ENCODE results near the gene ATG13.

Gene ATG13

DNA sequence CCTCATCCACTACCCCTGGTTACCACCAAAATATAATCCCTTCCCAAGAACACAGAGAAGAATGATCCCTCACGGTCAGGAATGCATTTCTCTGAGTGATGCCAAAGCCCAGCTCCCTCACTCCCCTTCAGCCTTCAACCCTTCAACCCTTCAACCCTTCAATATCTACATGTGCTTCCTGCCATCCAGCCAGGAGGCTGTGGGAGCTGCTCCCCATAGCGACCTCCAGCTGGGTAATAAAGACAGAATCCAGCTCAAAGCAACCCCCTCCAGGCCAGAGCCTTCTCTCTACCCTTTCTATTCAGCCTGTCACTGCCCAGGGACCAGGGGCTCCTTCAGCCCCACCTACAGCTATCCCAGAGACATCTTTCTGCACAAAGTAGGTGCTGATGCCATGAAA, 80.4 kb downstream of the ATG13 start:
- H3K9ac ChIP-seq (ENCODE audit: low read length): no peak overlapping the region
- WGBS (ENCODE audit: extremely low coverage, insufficient coverage, low lambda C conversion rate): no CpG with 5 or more reads among the region's 2 CpGs
- H3K18ac ChIP-seq (ENCODE audit: low read length): no peak overlapping the region
- H3K27me3 ChIP-seq (ENCODE audit: insufficient read depth, low read length, poor library complexity): no peaks in the 10 kb centered on the region
- no peak overlapping the region for H3K56ac ChIP-seq (ENCODE audit: low read length)
- no peak overlapping the region for H3K4me2 ChIP-seq (ENCODE audit: low read length)
- no peak overlapping the region for H3K27ac ChIP-seq (ENCODE audit: low read depth, low read length)
- no peak for DNase-seq
- H2AK5ac ChIP-seq (ENCODE audit: low read length): no peak overlapping the region
- no peak overlapping the region for H3K4me3 ChIP-seq (ENCODE audit: low read length)
- no peak overlapping the region for H2BK15ac ChIP-seq (replicated peaks; ENCODE audit: low read depth)
- H3K79me2 ChIP-seq (ENCODE audit: control insufficient read depth, insufficient read depth, low read length): peaks cover 13% of the 10 kb centered on the region
- H3K4ac ChIP-seq (ENCODE audit: low read depth, low read length): no peak overlapping the region
- H2BK5ac ChIP-seq (ENCODE audit: low read length): no peak overlapping the region
- no peak overlapping the region for H4K8ac ChIP-seq (ENCODE audit: low read depth, low read length)
- peaks cover 2% of the 10 kb centered on the region for H3K4me1 ChIP-seq (ENCODE audit: control insufficient read depth, low read depth, low read length)
- peaks cover 11% of the 10 kb centered on the region for H3K79me1 ChIP-seq (ENCODE audit: low read length)
- no peak overlapping the region for H3K23ac ChIP-seq (ENCODE audit: low read length)
- no peak overlapping the region for H2BK120ac ChIP-seq (ENCODE audit: low read depth, low read length)
- peaks cover 5% of the 10 kb centered on the region for H3K36me3 ChIP-seq (ENCODE audit: control insufficient read depth, insufficient read depth, low read length)
- H4K5ac ChIP-seq (ENCODE audit: low read length): no peak overlapping the region

DNA sequence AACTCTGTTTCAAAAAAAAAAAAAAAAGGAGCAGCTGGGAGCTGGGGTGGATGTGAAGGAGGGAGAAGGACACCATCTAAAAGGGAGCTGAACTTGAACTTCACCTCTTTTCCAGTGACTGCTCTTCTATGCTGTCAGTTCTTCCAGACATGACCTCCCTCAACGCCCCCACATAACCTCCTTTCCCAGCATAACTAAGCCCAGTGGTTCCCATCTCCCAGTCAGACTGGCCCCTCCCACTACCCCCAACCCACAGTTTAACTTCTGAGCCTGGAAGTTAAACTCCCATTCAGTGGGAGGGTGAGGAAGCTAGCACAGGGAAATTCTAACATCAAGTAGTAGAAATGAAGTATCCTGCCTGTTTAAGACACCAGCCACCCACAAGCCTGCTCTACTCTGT, 81.2 kb downstream of the ATG13 start:
- peaks cover 8% of the 10 kb centered on the region for H3K36me3 ChIP-seq (ENCODE audit: control insufficient read depth, insufficient read depth, low read length)
- no CpG with 5 or more reads among the region's 1 CpG for WGBS (ENCODE audit: extremely low coverage, insufficient coverage, low lambda C conversion rate)
- H2BK120ac ChIP-seq (ENCODE audit: low read depth, low read length): no peak overlapping the region
- no peak overlapping the region for H4K8ac ChIP-seq (ENCODE audit: low read depth, low read length)
- H3K27ac ChIP-seq (ENCODE audit: low read depth, low read length): no peak overlapping the region
- H2BK5ac ChIP-seq (ENCODE audit: low read length): no peak overlapping the region
- no peak overlapping the region for H4K5ac ChIP-seq (ENCODE audit: low read length)
- H3K79me1 ChIP-seq (ENCODE audit: low read length): peaks cover 15% of the 10 kb centered on the region
- peaks cover 16% of the 10 kb centered on the region for H3K79me2 ChIP-seq (ENCODE audit: control insufficient read depth, insufficient read depth, low read length)
- H3K4me1 ChIP-seq (ENCODE audit: control insufficient read depth, low read depth, low read length): peaks cover 2% of the 10 kb centered on the region
- no peak overlapping the region for H3K56ac ChIP-seq (ENCODE audit: low read length)
- no peaks in the 10 kb centered on the region for H3K27me3 ChIP-seq (ENCODE audit: insufficient read depth, low read length, poor library complexity)
- no peak overlapping the region for H2BK15ac ChIP-seq (replicated peaks; ENCODE audit: low read depth)
- no peak overlapping the region for H3K4me3 ChIP-seq (ENCODE audit: low read length)
- H3K4ac ChIP-seq (ENCODE audit: low read depth, low read length): no peak overlapping the region
- H3K9ac ChIP-seq (ENCODE audit: low read length): no peak overlapping the region
- DNase-seq: no peak
- H3K18ac ChIP-seq (ENCODE audit: low read length): no peak overlapping the region
- no peak overlapping the region for H2AK5ac ChIP-seq (ENCODE audit: low read length)
- no peak overlapping the region for H3K23ac ChIP-seq (ENCODE audit: low read length)
- no peak overlapping the region for H3K4me2 ChIP-seq (ENCODE audit: low read length)

DNA sequence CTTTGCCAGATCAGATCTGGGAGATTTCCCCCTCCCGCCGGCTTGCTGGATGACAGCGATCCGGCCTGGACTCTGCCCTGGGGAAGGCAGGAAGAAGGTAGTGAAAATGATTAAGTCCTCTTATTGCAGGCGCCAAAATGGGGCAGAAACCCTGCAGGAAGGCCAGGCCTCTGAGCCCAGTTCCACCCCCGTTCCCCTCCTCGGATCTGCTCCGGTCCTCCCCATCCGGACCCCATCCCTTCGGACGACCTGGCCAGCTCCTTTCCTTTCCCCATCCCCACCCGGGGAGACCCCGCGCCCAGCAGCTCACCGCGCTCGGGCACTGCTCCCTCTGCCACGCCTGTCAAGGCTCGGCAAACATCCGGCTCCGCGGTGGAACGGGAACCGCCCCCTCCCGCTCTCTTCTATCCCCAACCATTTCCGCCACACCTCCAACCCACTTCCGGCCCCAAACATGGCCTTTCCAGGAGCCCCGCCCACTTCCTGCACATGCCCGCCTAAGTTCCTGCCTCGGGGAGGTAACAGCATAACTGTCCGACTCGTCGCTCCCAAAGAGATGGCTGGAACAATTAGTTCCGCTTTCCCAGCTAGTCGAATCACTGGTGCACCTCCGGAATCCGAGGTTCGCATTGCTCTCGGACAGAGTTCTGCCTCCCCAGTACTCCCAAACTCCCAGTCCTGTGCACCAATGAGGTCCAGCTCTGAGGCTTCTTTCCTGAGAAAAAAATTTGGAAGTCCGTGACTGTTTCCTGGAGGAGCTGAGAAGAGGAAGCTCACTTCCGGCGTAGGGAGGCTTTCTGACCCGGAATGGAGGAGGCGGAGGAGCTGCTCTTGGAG, 83.1 kb downstream of the ATG13 start, which contains the start of the genes ARHGAP1 and ZNF408:
Gene ARHGAP1, minus strand, starts transcription at position 379 of the 837 bp plus-strand sequence. CDS start 4,512 bp downstream, outside the sequence.
Gene ZNF408, plus strand, starts transcription at position 791 of the 837 bp plus-strand sequence. Its CDS starts 17 bp downstream, at position 808.
- peak within 1 kb of the TSS; percentile 83 for H3K4me2 ChIP-seq (ENCODE audit: low read length)
- H3K23ac ChIP-seq (ENCODE audit: low read length): no peak within 1 kb of the TSS
- peaks cover 16% of the 10 kb centered on the region for H3K79me2 ChIP-seq (ENCODE audit: control insufficient read depth, insufficient read depth, low read length)
- peak within 1 kb of the TSS; percentile 90 for H4K8ac ChIP-seq (ENCODE audit: low read depth, low read length)
- peaks cover 2% of the 10 kb centered on the region for H3K4me1 ChIP-seq (ENCODE audit: control insufficient read depth, low read depth, low read length)
- H3K18ac ChIP-seq (ENCODE audit: low read length): peak within 1 kb of the TSS; percentile 94
- peak within 1 kb of the TSS; percentile 94 for H3K56ac ChIP-seq (ENCODE audit: low read length)
- peak within 1 kb of the TSS; percentile 85 for H3K9ac ChIP-seq (ENCODE audit: low read length)
- H3K4ac ChIP-seq (ENCODE audit: low read depth, low read length): peak within 1 kb of the TSS; percentile 78
- peak within 1 kb of the TSS; percentile 94 for H3K27ac ChIP-seq (ENCODE audit: low read depth, low read length)
- no peak within 1 kb of the TSS for H2BK15ac ChIP-seq (replicated peaks; ENCODE audit: low read depth)
- H3K79me1 ChIP-seq (ENCODE audit: low read length): peaks cover 15% of the 10 kb centered on the region
- peak within 1 kb of the TSS; percentile 82 for H3K4me3 ChIP-seq (ENCODE audit: low read length)
- H2BK120ac ChIP-seq (ENCODE audit: low read depth, low read length): peak within 1 kb of the TSS; percentile 95
- peaks cover 15% of the 10 kb centered on the region for H3K36me3 ChIP-seq (ENCODE audit: control insufficient read depth, insufficient read depth, low read length)
- H3K27me3 ChIP-seq (ENCODE audit: insufficient read depth, low read length, poor library complexity): no peaks in the 10 kb centered on the region
- peak within 1 kb of the TSS; percentile 92 for H2BK5ac ChIP-seq (ENCODE audit: low read length)
- no peak within 1 kb of the TSS for H4K5ac ChIP-seq (ENCODE audit: low read length)
- WGBS (ENCODE audit: extremely low coverage, insufficient coverage, low lambda C conversion rate): no CpG with 5 or more reads among the region's 44 CpGs
- DNase-seq: peak; percentile 99
- no peak within 1 kb of the TSS for H2AK5ac ChIP-seq (ENCODE audit: low read length)

DNA sequence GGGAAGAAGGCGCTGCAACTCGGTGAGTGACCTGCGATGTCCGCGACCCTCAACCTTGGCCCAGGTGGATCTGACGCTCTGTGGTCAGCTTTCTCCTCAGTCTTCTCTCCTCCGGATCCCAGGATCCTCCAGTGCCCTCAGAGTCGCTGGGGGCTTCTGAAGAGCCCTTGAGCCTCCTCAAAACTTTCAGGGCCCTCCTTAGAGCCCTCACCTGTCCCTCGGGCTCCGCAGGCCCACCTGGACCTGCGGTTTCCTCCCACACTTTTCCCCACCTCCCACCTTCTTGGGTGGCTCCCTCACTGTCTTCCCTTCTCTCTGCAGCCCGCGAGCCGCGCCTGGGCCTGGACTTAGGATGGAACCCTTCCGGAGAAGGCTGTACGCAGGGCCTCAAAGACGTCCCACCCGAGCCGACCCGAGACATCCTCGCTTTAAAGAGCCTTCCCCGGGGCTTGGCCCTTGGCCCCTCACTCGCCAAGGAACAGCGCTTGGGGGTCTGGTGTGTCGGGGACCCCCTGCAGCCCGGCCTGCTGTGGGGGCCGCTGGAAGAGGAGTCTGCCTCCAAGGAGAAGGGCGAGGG, 83.8 kb downstream of the ATG13 start:
- Histone ChIP-seq H2BK120ac (ENCODE audit: low read depth, low read length) (no peak overlapping the region), H2BK15ac (replicated peaks; ENCODE audit: low read depth) (no peak overlapping the region), H4K5ac (ENCODE audit: low read length) (no peak overlapping the region), H3K79me2 (ENCODE audit: control insufficient read depth, insufficient read depth, low read length) (peaks cover 16% of the 10 kb centered on the region), H3K27ac (ENCODE audit: low read depth, low read length) (peak overlapping the region; percentile 94), H3K4me2 (ENCODE audit: low read length) (peak overlapping the region; percentile 83), H4K8ac (ENCODE audit: low read depth, low read length) (peak overlapping the region; percentile 83), H3K18ac (ENCODE audit: low read length) (peak overlapping the region; percentile 94), H3K4me3 (ENCODE audit: low read length) (peak overlapping the region; percentile 80), H2AK5ac (ENCODE audit: low read length) (no peak overlapping the region), H3K4ac (ENCODE audit: low read depth, low read length) (peak overlapping the region; percentile 18), H3K56ac (ENCODE audit: low read length) (peak overlapping the region; percentile 94), H3K9ac (ENCODE audit: low read length) (peak overlapping the region; percentile 82), H3K79me1 (ENCODE audit: low read length) (peaks cover 15% of the 10 kb centered on the region), H3K36me3 (ENCODE audit: control insufficient read depth, insufficient read depth, low read length) (peaks cover 18% of the 10 kb centered on the region), H2BK5ac (ENCODE audit: low read length) (no peak overlapping the region), H3K23ac (ENCODE audit: low read length) (no peak overlapping the region), H3K4me1 (ENCODE audit: control insufficient read depth, low read depth, low read length) (peaks cover 2% of the 10 kb centered on the region), H3K27me3 (ENCODE audit: insufficient read depth, low read length, poor library complexity) (no peaks in the 10 kb centered on the region)
- no CpG with 5 or more reads among the region's 29 CpGs for WGBS (ENCODE audit: extremely low coverage, insufficient coverage, low lambda C conversion rate)
- no peak for DNase-seq

DNA sequence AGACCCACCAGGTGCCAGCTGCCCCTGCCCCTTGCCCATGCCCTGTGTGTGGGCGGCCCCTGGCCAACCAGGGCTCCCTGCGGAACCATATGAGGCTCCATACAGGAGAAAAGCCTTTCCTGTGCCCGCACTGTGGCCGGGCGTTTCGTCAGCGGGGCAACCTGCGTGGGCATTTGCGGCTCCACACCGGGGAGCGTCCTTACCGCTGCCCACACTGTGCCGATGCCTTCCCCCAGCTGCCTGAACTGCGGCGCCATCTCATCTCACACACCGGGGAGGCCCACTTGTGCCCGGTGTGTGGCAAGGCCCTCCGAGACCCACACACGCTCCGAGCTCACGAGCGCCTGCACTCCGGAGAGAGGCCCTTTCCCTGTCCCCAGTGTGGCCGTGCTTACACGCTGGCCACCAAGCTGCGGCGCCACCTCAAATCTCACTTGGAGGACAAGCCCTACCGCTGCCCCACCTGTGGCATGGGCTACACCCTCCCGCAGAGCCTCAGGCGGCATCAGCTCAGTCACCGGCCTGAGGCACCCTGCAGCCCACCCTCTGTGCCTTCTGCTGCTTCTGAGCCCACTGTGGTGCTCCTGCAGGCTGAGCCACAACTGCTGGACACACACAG, 87.8 kb downstream of the ATG13 start:
- Histone ChIP-seq H4K5ac (ENCODE audit: low read length) (no peak overlapping the region), H2BK5ac (ENCODE audit: low read length) (no peak overlapping the region), H3K4ac (ENCODE audit: low read depth, low read length) (no peak overlapping the region), H3K4me3 (ENCODE audit: low read length) (no peak overlapping the region), H3K27ac (ENCODE audit: low read depth, low read length) (no peak overlapping the region), H3K27me3 (ENCODE audit: insufficient read depth, low read length, poor library complexity) (no peaks in the 10 kb centered on the region), H3K36me3 (ENCODE audit: control insufficient read depth, insufficient read depth, low read length) (peaks cover 18% of the 10 kb centered on the region), H2AK5ac (ENCODE audit: low read length) (no peak overlapping the region), H3K18ac (ENCODE audit: low read length) (no peak overlapping the region), H2BK120ac (ENCODE audit: low read depth, low read length) (no peak overlapping the region), H3K4me2 (ENCODE audit: low read length) (no peak overlapping the region), H3K56ac (ENCODE audit: low read length) (no peak overlapping the region), H3K79me2 (ENCODE audit: control insufficient read depth, insufficient read depth, low read length) (peaks cover 16% of the 10 kb centered on the region), H3K23ac (ENCODE audit: low read length) (no peak overlapping the region), H2BK15ac (replicated peaks; ENCODE audit: low read depth) (no peak overlapping the region), H4K8ac (ENCODE audit: low read depth, low read length) (no peak overlapping the region), H3K9ac (ENCODE audit: low read length) (no peak overlapping the region), H3K79me1 (ENCODE audit: low read length) (peaks cover 14% of the 10 kb centered on the region), H3K4me1 (ENCODE audit: control insufficient read depth, low read depth, low read length) (peaks cover 2% of the 10 kb centered on the region)
- DNase-seq: no peak
- no CpG with 5 or more reads among the region's 31 CpGs for WGBS (ENCODE audit: extremely low coverage, insufficient coverage, low lambda C conversion rate)

All from mesendoderm (in vitro differentiated cells).